HCT116 (cell line): ENCODE results near the gene AHI1. TPM values are rescaled to one million over a fixed set of nuclear protein-coding genes. Genes with fewer than 3 reads are reported as not detected.

Experiments used
- ATAC-seq: fragments of 200-7000 bp; cut with Tn5 transposase; 2 replicates; pipeline ENCODE4 v1.9.1; 2020; ENCODE audit warnings: mild to moderate bottlenecking, moderate library complexity
- BruUV-seq: library from RNA; stranded (reverse); fragments of 400-500 nt; replicated peaks from 2 replicates; lab custom pipeline; 2021; lab: Mats Ljungman, UMichigan
- CTCF ChIA-PET: fragments of 300-600 bp; sonication (Branson Sonifier 250); formaldehyde crosslinking; loops from one replicate; lab custom pipeline; 2021; ENCODE audit warnings: antibody characterized with exemption; lab: Charles Lee
- POLR2A ChIA-PET: fragments of 300-600, 350-600 bp; sonication (Branson Sonifier 250); formaldehyde crosslinking; loops from one replicate; lab custom pipeline; 2021; ENCODE audit warnings: antibody characterized with exemption; lab: Charles Lee
- RAD21 ChIA-PET, 2 experiments: fragments of 300-600 bp; sonication (Branson Sonifier 250); formaldehyde crosslinking; loops; one replicate each; lab custom pipeline; 2023; ENCODE audit warnings: low total read pairs in 2 of 2; ENCODE audit not compliant: uncharacterized antibody in 2 of 2, unreplicated experiment in 2 of 2, low non-redundant PET in 1 of 2; lab: Charles Lee
- DNase-seq: peaks from one replicate; pipeline ENCODE4 v3.0.0-alpha.2; 2010; ENCODE audit warnings: low read depth, low spot score
- H2AFZ ChIP-seq: fragments of 200-600 bp; shearing (Covaris generic), sonication (generic); 2 replicates; pipeline ENCODE4 v1.6.1; 2017; ENCODE audit warnings: low read depth, mixed run types, mixed read lengths, antibody characterized with exemption, low read length; ENCODE audit not compliant: poor library complexity, severe bottlenecking
- H3K27ac ChIP-seq: 2 replicates; pipeline ENCODE4 v1.5.1; 2012; ENCODE audit warnings: low read depth, low read length
- H3K27me3 ChIP-seq: fragments of 200-600 bp; sonication (generic); 2 replicates; pipeline ENCODE4 v1.6.1; 2016; ENCODE audit warnings: mixed run types, low read length, mixed read lengths; ENCODE audit not compliant: insufficient read depth
- H3K36me3 ChIP-seq, 2 experiments: fragments of 200-500 bp in 1 of 2; fragments of 200-600 bp in 1 of 2; sonication (Bioruptor generic) in 1 of 2; sonication (generic) in 1 of 2; 2 replicates each; pipeline versions ENCODE4 v1.5.1 to v1.6.1; 2014 to 2016; ENCODE audit warnings: low read length in 2 of 2, inconsistent platforms in 1 of 2, mixed read lengths in 1 of 2, mixed run types in 1 of 2; ENCODE audit not compliant: insufficient read depth in 2 of 2, control insufficient read depth in 1 of 2
- H3K4me1 ChIP-seq, 2 experiments: fragments of 200-600 bp in 1 of 2; sonication (generic) in 1 of 2; 2 replicates each; pipeline versions ENCODE4 v1.5.1 to v1.6.1; 2012 to 2017; ENCODE audit warnings: low read length in 2 of 2, inconsistent platforms in 1 of 2, mild to moderate bottlenecking in 1 of 2, mixed read lengths in 1 of 2, mixed run types in 1 of 2, moderate library complexity in 1 of 2; ENCODE audit not compliant: insufficient read depth in 2 of 2, control insufficient read depth in 1 of 2
- H3K4me2 ChIP-seq: fragments of 200-600 bp; sonication (generic); 2 replicates; pipeline ENCODE4 v1.6.1; 2017; ENCODE audit warnings: mixed run types, low read length, mixed read lengths
- H3K4me3 ChIP-seq, 2 experiments: fragments of 200-600 bp in 1 of 2; sonication (generic) in 1 of 2; replicated peaks in 1 of 2; 2 replicates each; pipeline ENCODE4 v1.5.1; 2011 to 2016; ENCODE audit warnings: low read length in 2 of 2, control low read depth in 1 of 2, low read depth in 1 of 2, mild to moderate bottlenecking in 1 of 2, mixed read lengths in 1 of 2, mixed run types in 1 of 2
- H3K79me2 ChIP-seq: fragments of 200-600 bp; sonication (generic); 2 replicates; pipeline ENCODE4 v1.6.1; 2017; ENCODE audit warnings: mild to moderate bottlenecking, mixed run types, low read length, moderate library complexity, mixed read lengths; ENCODE audit not compliant: insufficient read depth
- H3K9ac ChIP-seq: fragments of 200-600 bp; sonication (generic); 2 replicates; pipeline ENCODE4 v1.6.1; 2016; ENCODE audit warnings: low read length, mixed read lengths
- H3K9me2 ChIP-seq: fragments of 200-600 bp; sonication (generic), shearing (Covaris generic); 2 replicates; pipeline ENCODE4 v1.6.1; 2017; ENCODE audit warnings: mixed run types, mild to moderate bottlenecking, moderate library complexity; ENCODE audit not compliant: insufficient read depth
- H3K9me3 ChIP-seq, 2 experiments: fragments of 200-500 bp in 1 of 2; fragments of 200-600 bp in 1 of 2; sonication (Bioruptor generic) in 1 of 2; sonication (generic) in 1 of 2; 2 replicates each; pipeline ENCODE4 v1.6.1; 2014 to 2017; ENCODE audit warnings: low read length in 2 of 2, mixed read lengths in 2 of 2, inconsistent platforms in 1 of 2, low read depth in 1 of 2, mild to moderate bottlenecking in 1 of 2, mixed run types in 1 of 2, moderate library complexity in 1 of 2; ENCODE audit not compliant: control insufficient read depth in 1 of 2, insufficient read depth in 1 of 2
- H4K20me1 ChIP-seq: fragments of 200-600 bp; sonication (generic), shearing (Covaris generic); 2 replicates; pipeline ENCODE4 v1.6.1; 2017; ENCODE audit warnings: mixed run types, mild to moderate bottlenecking, moderate library complexity; ENCODE audit not compliant: insufficient read depth
- CTCF ChIP-seq, 3 experiments: fragments of 200-600 bp in 1 of 3; sonication (generic) in 1 of 3; IDR thresholded peaks in 2 of 3; conservative IDR thresholded peaks in 1 of 3; 2 replicates each; pipeline ENCODE4 v1.5.1; 2012 to 2017; ENCODE audit warnings: low read depth in 2 of 3, low read length in 2 of 3, antibody characterized with exemption in 1 of 3, borderline replicate concordance in 1 of 3, control low read depth in 1 of 3, mild to moderate bottlenecking in 1 of 3, mixed read lengths in 1 of 3, mixed run types in 1 of 3, moderate library complexity in 1 of 3; ENCODE audit not compliant: insufficient read depth in 1 of 3
- ELF1 ChIP-seq: IDR thresholded peaks from 2 replicates; pipeline ENCODE4 v1.6.1; 2012; ENCODE audit warnings: low read depth, borderline replicate concordance
- EZH2 ChIP-seq: fragments of 200-600 bp; sonication (generic); IDR thresholded peaks from 2 replicates; pipeline ENCODE4 v1.6.1; 2017; ENCODE audit warnings: antibody characterized with exemption, mixed run types
- EZH2phosphoT487 ChIP-seq: fragments of 200-600 bp; IDR thresholded peaks from 2 replicates; pipeline ENCODE4 v1.6.1; 2018; ENCODE audit warnings: antibody characterized with exemption, borderline replicate concordance
- FOSL1 ChIP-seq: IDR thresholded peaks from 2 replicates; pipeline ENCODE4 v1.6.1; 2012; ENCODE audit warnings: low read depth
- JUND ChIP-seq: IDR thresholded peaks from 2 replicates; pipeline ENCODE4 v1.6.1; 2012
- POLR2A ChIP-seq: IDR thresholded peaks from 2 replicates; pipeline ENCODE4 v1.7.0; 2011; ENCODE audit warnings: borderline replicate concordance; ENCODE audit not compliant: insufficient read depth, insufficient read length; ENCODE audit errors: extremely low read depth
- POLR2AphosphoS5 ChIP-seq: IDR thresholded peaks from 2 replicates; pipeline ENCODE4 v1.6.1; 2011; ENCODE audit warnings: mild to moderate bottlenecking, low read depth, low read length, moderate library complexity
- REST ChIP-seq: IDR thresholded peaks from 2 replicates; pipeline ENCODE4 v1.6.1; 2012; ENCODE audit warnings: low read depth
- SRF ChIP-seq: IDR thresholded peaks from 2 replicates; pipeline ENCODE4 v1.6.1; 2012; ENCODE audit warnings: low read depth
- TCF7L2 ChIP-seq: IDR thresholded peaks from 2 replicates; pipeline ENCODE4 v1.7.0; 2011; ENCODE audit warnings: borderline replicate concordance, inconsistent platforms; ENCODE audit not compliant: insufficient read depth, insufficient read length; ENCODE audit errors: extremely low read depth
- ZBTB33 ChIP-seq: IDR thresholded peaks from 2 replicates; pipeline ENCODE4 v1.6.1; 2011; ENCODE audit warnings: mild to moderate bottlenecking, low read length, moderate library complexity; ENCODE audit not compliant: insufficient replicate concordance; ENCODE audit errors: extremely low read depth
- ZNF274 ChIP-seq: fragments of 200-500 bp; sonication (Bioruptor generic); IDR thresholded peaks from 2 replicates; pipeline ENCODE4 v1.6.1; 2014; ENCODE audit warnings: mild to moderate bottlenecking, low read depth, low read length, inconsistent platforms
- intact Hi-C: fragments of 100-400 bp; cut with micrococcal nuclease; formaldehyde crosslinking; loops from 2 replicates; pipeline ENCODE4 v1.10.0; 2022
- total RNA-seq: library from RNA; stranded (reverse); gene quantifications from one replicate; pipeline ENCODE4 v1.2.1, GENCODE V29; 2021; ENCODE audit not compliant: unreplicated experiment

The AHI1 gene
- total RNA-seq, 1 experiment from 2014 or later, result 29.6 TPM

GRCh38 chr6:135296715-135297114 lies 200.8 kb downstream of the AHI1 start:
- intact Hi-C loops, result no loop called here
- H3K9me2 ChIP-seq, result no peaks in the 10 kb centered on the region
- no peak overlapping the region for H3K4me2 ChIP-seq
- no peak overlapping the region for H3K27ac ChIP-seq
- POLR2A ChIA-PET, result no interaction called here
- CTCF ChIA-PET, result no interaction called here
- no peak overlapping the region for H3K4me3 ChIP-seq
- BruUV-seq, result no TSS peak
- TF ChIP-seq ZBTB33 (no peak), REST (no peak), POLR2A (no peak), TCF7L2 (no peak), FOSL1 (no peak), SRF (no peak), ELF1 (no peak), ZNF274 (no peak), JUND (no peak), EZH2 (no peak), POLR2AphosphoS5 (no peak), CTCF (IDR thresholded peaks at IDR 0.05 in 2 of 3, conservative IDR thresholded peaks at IDR 0.05 in 1 of 3; ENCODE audit: borderline replicate concordance in 1 of 3, insufficient read depth in 1 of 3, low read depth in 2 of 3, low read length in 2 of 3) (no peak), EZH2phosphoT487 (no peak)
- no peak overlapping the region for H2AFZ ChIP-seq
- no peaks in the 10 kb centered on the region for H3K79me2 ChIP-seq
- H3K36me3 ChIP-seq, result no peaks in the 10 kb centered on the region
- H3K4me1 ChIP-seq, result peaks cover 5% of the 10 kb centered on the region in 2 experiments; a peak in 3 of 4 replicates
- RAD21 ChIA-PET, result interaction anchor here in 1 of 2 experiments (0.6 kb wide), 1 partner anchor 326 kb away, joined by 4 read pairs; no protein-coding TSS in a partner anchor
- H4K20me1 ChIP-seq, result no peaks in the 10 kb centered on the region
- no peak for ATAC-seq
- no peak for DNase-seq
- no peaks in the 10 kb centered on the region for H3K9me3 ChIP-seq
- H3K27me3 ChIP-seq, result no peaks in the 10 kb centered on the region
- H3K9ac ChIP-seq, result no peak overlapping the region
